GM21528 (cell line): Measurements from ENCODE around the gene INPP4A.
A peak's percentile ranks its signal among the peaks of the same experiment; 100 is the strongest.

Source experiments
- ATAC-seq: cut with Tn5 transposase; IDR thresholded peaks from one replicate; pipeline ENCODE4 v1.9.1; 2021; ENCODE audit warnings: mild to moderate bottlenecking, moderate library complexity; ENCODE audit not compliant: unreplicated experiment, low FRiP score

The INPP4A gene

DNA sequence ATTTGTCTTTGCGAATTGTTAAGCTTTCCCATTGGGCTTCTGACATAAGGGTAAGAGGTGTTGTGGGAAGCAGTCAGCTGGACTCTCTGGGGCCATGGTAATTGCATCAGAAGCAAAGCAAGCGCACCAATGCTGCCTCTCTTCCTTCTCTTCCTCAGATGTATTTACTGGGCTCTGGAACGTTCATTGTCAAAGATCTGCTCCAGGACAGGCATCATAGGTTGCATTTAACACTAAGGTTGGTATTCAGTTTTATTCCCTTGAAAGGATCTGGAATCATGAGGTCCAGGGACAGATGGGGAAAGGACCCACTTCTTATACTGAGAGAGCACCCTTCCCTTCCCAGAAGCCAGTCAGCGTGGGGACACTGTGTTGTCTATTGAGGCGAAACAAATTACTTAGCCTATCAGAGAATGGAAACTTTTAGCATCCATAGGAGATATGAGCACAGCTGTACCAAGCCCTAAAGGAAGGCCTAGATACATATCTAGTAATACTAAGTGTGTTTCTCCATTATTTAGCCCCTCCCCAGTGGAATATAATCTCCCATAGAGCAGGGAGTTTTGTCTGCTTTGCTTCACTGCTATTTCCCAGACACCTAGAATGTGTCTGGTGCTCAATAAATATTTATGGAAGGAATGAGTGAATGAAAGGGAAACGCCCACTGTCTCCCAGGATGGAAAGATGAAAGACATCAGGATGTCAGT is 91.5 kb downstream of the INPP4A start:
- no peak for ATAC-seq

DNA sequence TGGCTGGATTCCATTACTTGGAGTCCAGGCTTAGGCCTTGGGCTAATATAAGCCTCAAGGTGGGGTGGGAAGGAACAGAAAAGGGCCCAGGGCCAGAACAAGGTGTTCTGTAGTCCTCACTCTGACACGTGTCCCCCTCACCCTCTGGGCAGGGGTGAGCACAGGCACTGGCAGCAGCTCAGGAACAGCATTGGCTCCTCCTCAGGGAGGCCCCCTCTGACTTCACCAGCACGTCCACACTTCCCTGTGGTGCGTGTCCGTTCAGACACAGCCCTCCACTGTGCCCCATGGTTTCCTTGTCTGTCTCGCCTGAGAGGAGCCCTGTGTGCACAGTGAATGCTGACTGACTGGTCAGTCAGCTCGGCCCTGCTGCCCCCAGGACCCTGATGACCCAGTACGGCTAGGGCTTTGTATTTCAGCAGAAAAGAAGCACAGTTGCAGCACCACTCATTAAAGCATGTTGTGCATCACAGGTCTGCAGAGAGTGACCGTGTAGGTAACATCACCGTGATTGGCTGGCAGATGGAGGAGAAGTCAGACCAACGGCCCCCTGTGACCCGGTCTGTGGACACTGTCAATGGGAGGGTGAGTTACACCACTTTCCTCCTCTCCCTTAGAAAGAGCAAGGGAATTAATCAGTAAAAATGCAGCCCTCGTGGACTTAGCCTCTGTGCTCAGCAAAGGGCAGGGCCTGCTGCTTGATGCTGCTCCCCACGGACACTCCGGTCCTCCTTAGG is 92.9 kb downstream of the INPP4A start:
- ATAC-seq = no peak

DNA sequence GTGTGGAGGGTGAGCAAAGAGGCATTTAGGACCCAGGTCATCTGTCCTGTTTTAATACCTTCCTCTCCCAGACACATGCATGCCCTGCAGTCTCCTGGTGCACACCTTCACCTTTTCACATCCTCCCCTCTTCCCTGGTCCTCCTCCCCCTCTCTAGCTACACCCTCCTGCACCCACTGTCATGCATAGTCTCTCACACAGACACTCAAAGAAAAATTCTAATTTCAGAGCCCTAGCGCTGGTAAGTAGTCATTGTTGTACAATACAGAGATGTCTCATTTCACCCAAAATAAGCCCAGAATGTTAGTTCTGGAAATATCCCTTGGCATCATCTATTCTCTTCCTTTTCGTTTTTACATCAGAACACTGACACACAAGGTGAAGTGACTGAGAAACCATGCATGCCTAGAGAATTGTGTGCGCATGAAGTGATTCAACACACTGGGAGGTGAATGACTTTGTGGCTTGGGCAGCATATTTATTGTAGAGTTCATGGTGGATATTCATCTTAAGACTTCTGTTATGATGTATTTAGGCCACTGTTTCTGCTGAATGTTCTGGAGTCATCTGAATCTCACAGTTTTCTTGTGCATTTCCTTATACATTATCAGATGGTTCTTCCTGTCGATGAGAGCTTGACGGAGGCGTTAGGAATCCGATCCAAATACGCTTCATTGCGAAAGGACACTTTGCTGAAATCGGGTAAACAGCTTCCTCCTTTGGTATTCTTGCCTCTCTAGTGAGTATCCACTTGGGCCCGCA is 93.8 kb downstream of the INPP4A start:
- ATAC-seq = no peak

DNA sequence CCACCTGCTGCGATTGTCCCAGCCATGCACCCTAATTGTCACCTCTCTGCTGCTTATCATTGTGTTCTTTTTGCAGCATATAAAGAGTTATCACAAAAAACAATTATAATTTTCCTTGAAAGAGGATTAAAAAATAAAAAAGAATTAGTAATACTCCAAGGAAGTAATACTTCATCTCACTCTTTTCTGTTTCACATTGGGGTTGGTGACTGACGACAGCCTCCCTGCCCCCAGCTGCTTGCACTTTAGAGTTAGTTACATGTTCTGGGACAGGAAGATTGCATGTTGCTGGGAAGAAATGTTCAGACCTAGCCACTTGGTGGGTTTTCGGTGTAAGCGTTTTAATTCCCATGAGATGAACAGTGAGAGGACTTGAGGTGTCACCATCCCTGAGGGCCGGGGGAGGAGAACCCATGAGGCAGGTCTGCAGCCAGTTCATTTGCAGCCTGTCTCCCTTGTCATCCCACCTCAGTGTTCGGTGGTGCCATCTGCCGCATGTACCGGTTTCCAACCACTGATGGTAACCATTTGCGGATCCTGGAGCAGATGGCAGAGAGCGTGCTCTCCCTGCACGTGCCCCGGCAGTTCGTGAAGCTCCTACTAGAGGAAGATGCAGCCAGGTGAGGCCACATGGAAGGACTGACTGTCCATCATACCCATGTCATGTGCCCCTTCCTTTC is 94.5 kb downstream of the INPP4A start:
- no peak for ATAC-seq

DNA sequence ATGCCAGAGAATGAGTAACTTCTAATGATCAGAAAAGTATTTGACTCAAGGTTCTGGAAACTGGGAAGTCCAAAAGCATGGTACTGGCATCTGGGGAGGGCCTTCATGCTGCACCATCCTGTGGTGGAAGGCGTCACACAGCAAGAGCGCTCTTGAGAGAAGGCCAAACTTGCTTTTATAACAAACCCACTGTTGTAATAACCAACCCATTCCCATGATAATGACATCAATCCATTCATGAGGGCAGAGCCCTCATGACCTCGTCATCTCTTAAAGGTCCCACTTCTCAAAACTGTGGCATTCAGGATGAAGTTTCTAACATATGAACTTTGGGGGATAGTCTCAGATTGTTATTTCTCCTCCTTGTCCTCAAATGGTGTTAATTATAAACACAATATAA is 95.9 kb downstream of the INPP4A start:
- no peak for ATAC-seq

DNA sequence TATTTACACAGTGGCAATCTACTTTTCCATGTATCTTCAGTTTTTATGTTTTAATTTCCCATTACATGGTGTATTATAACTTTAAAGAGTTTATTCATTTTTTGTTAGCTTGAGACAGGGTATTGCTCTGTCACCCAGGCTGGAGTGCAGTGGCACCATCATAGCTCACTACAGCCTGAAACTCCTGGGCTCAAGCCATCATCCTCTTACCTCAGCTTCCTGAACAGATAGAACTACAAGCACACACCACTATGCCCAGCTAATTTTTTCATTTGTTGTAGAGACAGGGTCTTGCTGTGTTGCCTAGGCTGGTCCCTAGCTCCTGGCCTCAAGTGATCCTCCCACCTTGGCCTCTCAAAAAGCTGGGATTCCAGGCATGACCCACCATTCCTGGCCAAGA is 96.8 kb downstream of the INPP4A start:
- ATAC-seq = no peak

DNA sequence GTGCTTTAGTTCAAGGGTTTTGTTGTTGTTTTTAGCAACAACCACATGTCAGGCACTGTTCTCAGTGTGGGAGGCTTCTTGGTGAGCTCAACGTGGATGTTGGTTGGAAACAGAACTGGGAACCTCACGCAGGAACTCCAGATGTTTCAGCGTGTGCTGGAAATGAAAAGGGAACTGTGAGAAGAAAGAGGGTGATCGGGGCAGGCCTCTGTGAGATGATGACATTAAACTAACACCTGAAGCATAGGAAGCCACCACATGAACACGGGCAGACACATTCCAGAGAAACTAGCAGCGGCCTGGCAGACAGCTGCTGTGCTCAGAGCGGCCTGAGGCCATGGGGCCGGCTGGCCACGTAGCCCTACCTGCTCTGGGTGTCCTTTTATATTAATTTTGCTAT is 97.2 kb downstream of the INPP4A start:
- ATAC-seq = no peak

DNA sequence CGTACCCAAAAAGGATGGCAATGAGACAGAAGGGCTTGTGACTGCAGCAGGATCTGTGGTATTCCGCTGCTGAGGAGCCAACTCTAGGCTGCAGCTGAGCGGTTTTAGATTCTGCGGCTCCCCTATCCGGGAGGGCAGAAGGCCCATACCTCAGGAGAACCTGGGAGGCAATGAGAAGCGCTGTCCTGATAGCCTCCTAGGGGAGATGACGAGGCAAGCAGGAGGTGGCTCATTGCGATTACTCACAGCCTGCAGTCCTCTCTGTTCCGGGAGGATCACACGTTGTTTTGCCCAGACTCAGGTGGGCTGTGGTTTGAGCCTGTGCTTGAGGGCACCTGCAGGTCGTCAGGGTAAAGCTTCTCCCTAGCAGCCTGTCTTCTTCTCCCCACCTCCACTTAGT is 98.6 kb downstream of the INPP4A start:
- no peak for ATAC-seq

DNA sequence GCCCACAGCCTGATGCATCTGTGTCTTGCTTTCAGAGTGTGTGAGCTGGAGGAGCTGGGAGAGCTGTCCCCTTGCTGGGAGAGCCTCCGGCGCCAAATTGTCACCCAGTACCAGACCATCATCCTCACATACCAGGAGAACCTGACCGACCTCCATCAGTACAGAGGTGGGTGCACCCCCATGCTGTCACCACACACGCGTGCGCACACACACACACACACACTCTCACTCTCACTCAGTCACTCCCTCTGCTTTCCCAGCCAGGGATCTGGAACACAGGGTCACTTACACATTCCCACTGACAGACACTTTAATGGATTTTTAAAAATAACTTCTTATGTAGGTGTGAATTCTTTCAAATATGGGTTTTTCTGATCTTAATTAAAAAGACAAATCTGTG is 99.2 kb downstream of the INPP4A start:
- ATAC-seq = no peak

DNA sequence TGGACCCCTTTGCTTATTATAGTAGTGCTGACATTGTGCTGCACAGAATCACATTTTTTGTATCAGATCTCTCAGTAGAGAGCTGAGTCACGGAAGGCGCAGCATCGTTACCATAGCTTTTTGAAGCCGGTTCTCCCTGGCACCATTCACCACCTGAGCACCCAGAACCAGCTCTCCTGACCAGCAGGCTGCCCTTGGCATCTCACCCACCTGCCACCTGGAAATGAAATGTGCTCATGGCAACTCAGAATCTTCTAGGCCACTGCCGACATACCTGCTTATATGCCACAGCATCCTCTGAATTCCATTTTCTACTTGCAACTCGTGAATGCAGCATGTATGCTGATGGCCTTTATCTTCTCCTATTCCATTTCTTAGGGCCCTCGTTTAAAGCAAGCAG is 100.9 kb downstream of the INPP4A start:
- ATAC-seq = no peak

DNA sequence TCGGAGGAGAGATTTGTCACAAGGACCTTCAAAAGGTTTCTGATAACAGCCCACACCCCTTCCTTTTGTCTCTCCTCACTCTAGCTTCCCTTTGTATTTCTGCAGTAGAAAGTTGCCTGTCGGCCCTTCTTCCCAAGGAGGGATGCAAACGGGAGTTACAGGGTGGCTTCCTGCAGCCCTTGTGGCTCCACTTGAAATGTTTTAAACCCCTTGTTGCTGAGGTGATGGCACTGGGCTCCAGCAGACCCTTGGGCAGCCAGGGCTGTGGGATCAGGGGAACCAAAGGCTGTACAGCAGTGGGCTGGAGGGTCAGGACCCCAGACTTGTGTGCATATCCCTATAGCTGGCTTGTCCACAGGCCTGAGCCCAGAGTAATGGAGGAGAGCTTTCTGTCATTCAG is 101.5 kb downstream of the INPP4A start:
- ATAC-seq = no peak

DNA sequence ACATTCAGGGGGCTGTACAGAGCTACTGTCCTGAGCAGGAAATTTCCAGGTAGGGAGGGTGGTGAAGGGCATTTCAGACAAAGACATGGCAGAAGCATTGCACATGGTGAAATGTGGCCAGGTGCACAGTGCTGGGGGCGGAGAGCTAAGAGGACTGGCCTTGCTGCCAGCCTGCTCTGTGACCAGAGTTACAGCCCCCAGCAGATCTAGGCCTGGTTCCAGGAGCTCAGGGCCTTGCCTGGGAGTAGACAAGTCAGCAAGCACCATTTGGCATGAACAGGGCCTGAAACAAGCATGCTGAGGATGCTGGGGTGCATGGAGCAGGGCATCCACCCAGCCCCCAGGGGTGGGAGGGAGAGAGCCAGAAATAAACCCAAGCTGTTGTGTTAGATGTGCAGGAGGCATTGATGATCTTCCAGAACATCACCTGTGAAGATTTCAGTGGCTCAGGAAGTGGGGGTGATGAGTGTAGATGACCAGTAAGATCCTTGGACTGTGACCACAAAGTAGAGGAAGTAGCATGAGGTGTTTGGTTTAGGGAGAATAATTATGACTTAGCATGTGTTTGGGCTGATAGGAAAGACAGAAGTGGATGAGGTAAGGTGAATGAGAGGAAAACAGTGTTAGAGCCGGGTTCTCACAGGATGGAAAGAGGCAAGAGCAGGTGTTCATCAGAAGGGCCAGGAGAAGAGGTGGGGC is 102.6 kb downstream of the INPP4A start:
- ATAC-seq = no peak

DNA sequence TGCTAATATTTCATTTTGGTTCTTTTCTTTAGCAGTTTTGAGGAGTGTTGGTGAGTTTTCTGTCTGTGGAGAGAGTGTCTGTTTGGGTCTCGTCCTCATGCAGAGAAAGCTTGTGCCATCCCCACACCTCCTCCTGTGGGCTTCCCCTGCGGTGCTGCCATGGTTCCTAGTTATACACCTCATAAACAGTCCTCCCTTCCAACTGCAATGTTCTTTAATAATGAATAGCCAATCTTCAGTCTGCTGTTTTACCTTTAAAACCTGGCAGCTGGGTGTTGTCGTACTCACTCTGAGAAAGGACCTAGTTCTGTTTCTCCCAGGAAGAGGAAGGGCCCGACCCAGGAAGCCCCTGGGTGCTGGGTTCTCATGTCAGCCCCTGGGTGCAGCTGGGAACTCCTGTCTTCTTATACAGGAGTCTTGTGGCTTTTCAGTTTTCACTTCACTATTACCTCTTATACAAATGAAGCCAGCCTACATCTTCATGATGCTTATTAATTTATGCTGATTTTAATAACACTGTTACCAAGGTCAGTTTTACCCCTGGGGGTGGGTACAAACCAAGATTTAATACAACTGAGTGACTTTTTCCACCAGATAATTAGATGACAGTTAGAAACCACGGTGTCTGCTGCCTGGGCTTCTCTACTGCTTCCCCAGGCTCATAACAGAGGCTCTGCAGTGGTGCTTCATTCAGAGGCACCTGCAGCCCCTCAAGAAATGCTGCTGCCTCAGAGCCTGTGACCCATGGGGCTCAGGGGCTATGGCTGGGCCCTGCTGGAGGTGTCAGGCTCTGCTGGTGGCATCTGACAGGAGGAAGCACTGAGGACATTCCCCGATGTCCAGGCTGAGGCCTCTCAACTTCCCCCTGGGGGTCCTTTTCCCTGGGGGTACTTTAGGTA is 104.5 kb downstream of the INPP4A start:
- peak; percentile 69 for ATAC-seq

DNA sequence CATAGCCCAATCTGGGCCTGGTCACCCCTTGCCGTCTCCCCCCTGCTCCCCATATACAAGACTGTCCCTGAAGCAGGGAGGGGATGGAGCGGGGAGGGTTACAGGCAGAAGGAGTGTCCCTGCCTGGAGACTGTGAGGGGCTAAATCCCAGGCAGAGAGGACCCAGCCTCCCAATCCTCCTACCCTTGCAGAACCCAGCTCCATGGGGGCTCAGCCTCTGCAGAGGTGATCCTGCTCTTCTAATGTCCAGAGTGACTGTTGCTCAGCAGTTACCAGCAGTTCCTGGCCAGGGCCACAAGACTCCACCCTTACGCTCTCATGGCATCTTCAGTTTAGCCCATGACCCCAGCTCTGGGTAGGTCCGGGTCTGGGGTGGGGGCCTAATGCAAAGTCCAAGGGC is 105.5 kb downstream of the INPP4A start:
- no peak for ATAC-seq

DNA sequence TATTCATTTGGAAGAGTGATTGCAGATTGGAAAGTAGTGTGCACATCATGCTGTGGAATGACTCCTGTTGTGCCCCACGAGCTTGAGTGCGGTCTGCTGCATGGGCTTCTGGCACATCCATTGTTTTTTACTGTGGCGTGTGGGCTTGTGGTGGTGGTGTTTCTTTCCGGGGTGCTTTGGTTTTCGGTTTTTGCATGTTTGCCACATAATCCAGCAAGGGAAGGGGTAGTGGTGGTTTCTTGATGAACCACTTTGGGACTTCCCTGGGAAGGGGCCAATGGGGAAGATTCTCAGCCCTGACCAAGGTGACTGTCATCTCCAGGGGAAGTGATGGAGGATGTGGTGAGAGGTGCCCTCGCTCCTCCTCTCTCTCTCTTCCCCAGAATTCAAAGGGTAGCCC is 106.7 kb downstream of the INPP4A start:
- ATAC-seq = no peak

DNA sequence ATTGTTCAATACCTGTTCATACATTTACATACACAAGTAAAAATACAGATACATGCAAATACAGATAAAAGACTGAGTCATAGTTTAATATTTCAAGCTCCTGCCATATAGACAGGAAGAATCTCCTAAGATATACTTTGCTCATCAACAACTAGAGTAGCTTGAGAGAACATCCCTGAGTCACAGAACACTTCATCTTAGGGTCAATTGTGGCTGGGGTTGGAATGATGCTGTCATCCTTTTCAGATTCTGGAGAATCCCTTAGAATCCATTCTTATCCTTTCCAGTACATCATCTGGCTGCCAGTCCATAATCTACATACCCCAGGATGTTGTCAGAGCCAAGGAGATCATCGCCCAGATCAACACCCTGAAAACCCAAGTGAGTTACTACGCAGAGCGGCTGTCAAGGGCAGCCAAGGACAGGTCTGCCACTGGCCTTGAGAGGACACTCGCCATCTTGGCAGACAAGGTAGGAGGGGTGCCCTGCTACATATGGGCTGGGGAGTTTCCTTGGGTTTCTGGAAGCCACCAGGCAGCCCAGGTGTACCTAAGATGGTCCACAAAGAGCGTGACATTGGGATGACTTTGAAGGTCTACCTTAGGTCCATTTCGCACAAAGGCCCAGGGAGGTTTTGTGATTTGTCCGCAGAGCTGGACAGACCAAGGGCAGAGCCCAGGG is 108.0 kb downstream of the INPP4A start:
- ATAC-seq = no peak

DNA sequence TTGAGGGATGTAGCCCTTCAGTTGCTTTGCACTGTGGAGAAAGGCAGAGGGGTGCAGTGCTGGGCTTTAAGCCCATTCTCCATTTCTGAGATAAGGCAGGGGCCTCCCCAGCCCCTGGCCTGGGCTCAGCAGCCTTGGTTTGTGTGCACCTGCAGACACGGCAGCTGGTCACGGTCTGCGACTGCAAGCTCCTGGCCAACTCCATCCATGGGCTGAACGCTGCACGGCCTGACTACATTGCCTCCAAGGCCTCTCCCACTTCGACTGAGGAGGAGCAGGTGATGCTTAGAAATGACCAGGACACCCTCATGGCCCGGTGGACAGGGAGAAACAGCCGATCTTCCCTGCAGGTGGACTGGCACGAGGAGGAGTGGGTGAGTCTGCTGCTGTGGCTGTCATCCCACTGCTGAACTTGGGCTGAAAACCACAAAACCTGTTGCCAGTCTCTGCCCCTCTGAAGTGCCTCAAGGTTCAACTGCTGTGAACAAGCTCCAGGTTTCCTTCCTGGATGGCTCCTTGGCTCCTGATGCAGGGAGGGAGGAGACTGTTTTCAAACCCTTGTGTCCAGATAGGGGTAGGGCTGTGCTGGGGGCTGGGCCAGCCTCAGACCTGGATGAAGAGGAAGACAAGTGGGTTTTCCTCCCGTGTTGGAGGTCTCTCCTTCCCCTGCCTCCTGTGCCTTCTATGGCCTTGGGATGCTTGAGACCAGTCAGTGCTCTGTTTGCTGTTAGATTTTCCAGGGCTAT is 109.6 kb downstream of the INPP4A start:
- ATAC-seq = no peak

DNA sequence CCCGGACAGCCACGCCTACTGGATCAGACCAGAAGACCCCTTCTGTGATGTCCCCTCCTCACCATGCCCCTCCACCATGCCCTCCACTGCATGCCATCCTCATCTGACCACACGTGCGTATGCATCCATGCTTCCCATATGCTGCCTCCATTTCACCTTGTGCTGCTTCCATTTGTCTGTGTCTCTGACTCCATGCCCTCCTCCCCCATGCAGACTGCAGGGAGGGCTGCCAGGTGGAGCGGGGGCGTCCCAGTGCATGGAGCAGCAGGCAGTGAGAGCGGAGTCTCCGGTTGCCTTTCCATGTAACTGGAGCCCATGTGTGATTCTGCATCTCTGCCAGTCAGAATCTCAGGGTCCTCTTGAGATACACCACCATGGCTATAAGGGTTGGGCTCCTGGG is 111.0 kb downstream of the INPP4A start:
- ATAC-seq = no peak
